B cell (primary cell): ENCODE measurements around the gene ARID4A.

Experiments used
- EZH2 ChIP-seq: IDR thresholded peaks from 2 replicates; pipeline ENCODE4 v1.6.1; 2012; ENCODE audit warnings: borderline replicate concordance, low read depth, mild to moderate bottlenecking, moderate library complexity, low read length; ENCODE audit not compliant: insufficient read depth, poor library complexity, severe bottlenecking
- TF ChIP-seq, protein P1 (sequence below): fragments of 200-600 bp; IDR thresholded peaks from one replicate; pipeline ENCODE4 v1.8.0; 2022; ENCODE audit warnings: antibody characterized with exemption, mild to moderate bottlenecking

DNA sequence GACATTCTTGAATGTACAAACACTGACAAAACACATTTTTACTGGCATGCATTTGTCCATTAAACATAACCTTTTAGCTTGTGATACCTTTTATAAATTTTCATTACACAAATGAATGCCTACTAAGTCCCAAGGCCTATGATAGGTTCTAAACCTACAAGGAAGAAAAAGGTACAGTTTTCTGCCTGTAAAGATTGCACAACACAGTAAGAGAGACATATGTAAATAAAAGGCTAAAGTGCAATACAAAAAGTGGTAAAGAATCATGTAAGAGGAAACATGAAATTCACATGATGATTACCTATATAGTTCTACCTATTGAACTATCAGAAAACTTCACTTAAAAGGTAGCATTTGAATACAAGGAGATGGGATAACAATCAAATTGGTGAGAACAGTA is 14.6 kb upstream of the ARID4A start:
- TF ChIP-seq, protein P1, sequence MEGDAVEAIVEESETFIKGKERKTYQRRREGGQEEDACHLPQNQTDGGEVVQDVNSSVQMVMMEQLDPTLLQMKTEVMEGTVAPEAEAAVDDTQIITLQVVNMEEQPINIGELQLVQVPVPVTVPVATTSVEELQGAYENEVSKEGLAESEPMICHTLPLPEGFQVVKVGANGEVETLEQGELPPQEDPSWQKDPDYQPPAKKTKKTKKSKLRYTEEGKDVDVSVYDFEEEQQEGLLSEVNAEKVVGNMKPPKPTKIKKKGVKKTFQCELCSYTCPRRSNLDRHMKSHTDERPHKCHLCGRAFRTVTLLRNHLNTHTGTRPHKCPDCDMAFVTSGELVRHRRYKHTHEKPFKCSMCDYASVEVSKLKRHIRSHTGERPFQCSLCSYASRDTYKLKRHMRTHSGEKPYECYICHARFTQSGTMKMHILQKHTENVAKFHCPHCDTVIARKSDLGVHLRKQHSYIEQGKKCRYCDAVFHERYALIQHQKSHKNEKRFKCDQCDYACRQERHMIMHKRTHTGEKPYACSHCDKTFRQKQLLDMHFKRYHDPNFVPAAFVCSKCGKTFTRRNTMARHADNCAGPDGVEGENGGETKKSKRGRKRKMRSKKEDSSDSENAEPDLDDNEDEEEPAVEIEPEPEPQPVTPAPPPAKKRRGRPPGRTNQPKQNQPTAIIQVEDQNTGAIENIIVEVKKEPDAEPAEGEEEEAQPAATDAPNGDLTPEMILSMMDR: no peak
- TF ChIP-seq EZH2: no peak
